GM18519 (cell line): Measurements from ENCODE around the gene CSTF2.
"Not testable (repeated sequence)": the region's sequence is repeated elsewhere in the genome, so short reads cannot be mapped to it uniquely, and the experiment has no call there.

Source experiments
- ATAC-seq: cut with Tn5 transposase; IDR thresholded peaks from one replicate; pipeline ENCODE4 v1.9.1; 2021; ENCODE audit warnings: mild to moderate bottlenecking, moderate library complexity; ENCODE audit not compliant: unreplicated experiment, low FRiP score

CSTF2 gene

DNA sequence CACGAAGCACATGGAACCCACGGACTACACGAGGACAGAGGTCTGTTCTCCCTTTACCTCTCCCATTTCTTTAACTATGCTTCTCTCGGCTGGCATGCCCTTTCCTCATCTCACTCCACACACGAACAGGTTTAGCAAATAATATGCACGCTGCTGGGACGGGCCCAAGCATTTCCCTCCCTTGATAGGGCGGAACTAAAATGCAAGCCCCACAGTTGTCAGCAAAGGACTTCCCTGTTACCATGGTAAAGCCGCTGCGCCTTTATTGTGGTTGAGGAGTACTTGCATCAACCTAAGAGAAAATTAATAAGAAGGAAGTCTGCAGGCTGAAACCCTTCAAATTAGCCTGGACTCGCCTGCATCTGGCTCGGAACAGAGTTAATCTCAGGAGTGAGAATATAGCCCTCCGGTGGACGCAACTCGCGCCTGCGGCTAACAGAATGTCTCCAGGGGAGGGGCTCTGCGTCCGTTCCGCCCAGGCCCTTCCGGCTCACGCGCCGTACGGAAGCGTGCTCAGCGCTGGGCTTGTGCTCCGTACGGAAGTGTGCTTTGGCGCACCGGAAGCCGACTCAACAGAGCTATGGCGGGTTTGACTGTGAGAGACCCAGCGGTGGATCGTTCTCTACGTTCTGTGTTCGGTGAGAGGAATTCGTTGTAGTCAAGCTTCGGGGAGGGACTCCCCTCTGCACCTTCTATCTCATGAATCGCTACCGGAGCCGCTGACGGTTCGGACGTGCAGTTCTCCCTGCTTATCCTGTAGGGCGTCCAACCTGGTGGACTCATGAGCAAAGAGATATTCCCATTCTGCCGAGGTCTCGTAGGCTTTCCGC is at the start of gene CSTF2:
CSTF2 (plus strand) TSS at position 555 of the 830 bp plus-strand sequence; CDS start at position 581, 26 bp downstream.
- peak; percentile 96 for ATAC-seq

- ATAC-seq = not testable (repeated sequence)
Observed at GRCh38 chrX:100796371-100796770, 23.8 kb upstream of the CSTF2 start.

DNA sequence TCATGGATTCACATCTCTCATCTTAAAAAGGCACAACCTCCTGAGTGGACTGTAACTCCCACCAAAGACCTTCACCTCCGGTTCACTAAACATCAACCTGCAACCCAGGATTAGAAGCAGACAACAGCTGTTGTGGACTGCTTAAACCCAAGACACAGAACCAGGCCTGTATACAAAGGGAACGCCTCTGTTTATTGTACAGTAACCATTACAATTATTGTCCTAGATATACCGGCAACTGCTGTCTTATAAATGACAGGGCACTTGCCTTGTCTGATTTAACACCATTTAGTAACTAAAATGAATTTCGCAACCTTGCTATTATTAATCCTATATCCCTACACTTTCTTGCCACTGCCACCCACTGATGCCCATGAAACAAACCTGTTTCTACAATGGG is 22.8 kb upstream of the CSTF2 start:
- ATAC-seq = no peak

DNA sequence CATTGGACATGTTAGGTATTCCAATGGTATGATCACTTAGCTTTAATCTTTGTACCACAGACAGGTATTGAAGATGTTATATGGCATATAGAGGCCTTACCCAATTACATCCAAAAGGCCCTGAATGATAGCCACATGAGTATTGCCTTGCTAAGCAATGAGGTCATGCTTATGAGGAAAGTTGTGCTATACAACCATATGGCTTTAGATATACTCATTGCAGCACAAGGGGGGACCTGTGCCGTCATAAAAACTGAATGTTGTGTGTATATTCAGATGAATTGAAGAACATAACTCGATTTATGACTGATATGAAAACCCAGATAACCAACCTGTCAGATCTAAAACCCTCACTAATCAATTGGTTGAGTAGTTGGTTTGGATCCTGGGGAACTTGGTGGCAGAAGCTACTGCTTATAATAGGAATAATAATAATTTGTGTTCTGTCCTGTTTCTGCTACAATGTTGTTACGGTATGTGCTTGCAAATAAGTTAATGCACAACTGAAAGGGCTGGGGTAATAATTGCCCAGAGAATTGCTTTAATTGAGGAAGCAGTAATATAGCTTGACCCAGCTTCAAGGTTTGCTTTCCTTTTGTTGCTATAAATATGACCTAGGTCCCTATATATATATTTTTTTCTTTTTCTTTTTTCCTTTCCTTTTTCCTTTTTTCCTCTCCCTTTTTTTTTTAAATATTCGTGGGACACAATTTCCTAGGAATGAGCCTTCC is 21.5 kb upstream of the CSTF2 start:
- ATAC-seq = no peak

DNA sequence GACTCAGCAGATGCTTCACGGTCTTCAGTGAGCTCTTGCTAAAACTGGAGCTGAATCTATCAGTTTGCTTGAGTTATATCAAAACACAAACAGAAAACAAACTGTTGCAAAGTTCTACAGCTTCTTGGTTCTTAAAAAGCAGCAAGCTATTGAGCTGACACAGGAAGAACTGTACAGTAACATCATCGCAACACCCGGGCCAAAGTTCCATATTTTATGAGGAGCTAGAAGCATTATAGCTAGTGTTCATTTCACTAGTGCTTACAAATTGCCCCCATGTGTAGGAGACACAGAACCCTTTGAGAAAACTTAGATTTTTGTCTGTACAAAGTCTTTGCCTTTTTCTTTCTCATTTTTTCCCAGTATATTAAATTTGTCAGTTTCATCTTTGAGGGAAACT is 17.3 kb upstream of the CSTF2 start:
- ATAC-seq = no peak

DNA sequence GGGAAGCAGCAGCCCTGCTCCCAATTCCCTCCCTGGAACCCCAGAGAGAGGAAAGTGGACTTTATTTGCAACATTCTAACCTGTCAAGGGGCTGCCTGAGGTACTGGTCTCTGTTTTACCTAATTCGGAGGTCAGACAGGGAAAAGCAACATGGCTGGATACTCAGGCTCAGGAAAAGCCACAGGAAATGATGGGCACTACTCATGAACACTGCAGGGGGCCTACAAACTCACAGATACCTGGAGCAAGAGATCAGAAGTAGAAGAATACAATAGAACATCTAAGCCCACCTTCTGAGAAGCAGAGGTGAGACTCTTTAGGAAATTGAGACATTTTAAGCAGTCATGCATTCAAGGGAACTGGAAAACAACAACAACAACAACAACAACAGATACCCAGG is 15.4 kb upstream of the CSTF2 start:
- ATAC-seq = no peak

- ATAC-seq = not testable (repeated sequence)
Observed at GRCh38 chrX:100808265-100808664, 11.9 kb upstream of the CSTF2 start.

GRCh38 chrX:100812216-100813158 is 7.7 kb upstream of the CSTF2 start:
- no peak for ATAC-seq

- ATAC-seq = no peak
Observed at GRCh38 chrX:100817340-100817739, 2.9 kb upstream of the CSTF2 start.

GRCh38 chrX:100819534-100819836 is 706 bp upstream of the CSTF2 start:
- ATAC-seq = no peak

- peak; percentile 71 for ATAC-seq
Observed at GRCh38 chrX:100829730-100830129, 9.5 kb downstream of the CSTF2 start.

DNA sequence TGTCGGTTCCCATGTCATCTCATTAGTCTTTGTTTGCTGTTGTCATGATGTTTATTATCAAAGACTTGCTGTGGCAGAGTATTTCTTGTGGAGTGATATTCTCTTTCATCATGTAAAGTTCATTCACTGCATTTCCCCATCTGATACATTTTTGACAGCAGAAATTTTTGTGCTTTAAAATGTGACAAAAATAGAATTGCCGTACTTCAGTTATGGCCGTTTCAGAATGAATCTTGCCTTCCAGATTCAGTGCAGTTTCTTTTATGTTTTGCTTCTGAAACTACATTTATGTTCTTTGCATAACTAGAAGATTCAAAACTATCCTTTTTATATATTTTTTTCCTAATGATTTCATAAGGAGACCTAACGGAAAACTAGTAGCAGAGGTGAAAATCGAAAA is 10.0 kb downstream of the CSTF2 start:
- peak; percentile 23 for ATAC-seq

DNA sequence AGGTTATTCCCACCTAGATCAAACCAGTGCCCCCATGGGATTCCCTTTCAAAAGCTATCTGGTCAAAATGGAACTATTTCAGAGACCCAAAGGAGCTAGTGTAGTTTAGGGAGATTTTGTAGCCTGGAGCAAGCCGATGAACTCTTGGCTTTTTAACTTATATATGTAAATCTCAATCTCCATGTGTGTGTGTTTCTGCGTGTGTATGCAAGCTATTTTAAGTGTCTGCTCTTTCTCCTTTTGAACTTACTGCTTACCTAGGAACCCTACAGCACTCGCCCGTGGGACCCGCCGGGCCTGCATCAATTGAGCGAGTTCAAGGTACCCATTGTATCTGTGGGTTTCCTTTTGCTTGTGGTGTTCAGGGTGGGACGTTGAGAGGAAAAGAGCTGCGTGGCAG is 10.4 kb downstream of the CSTF2 start:
- ATAC-seq = peak; percentile 38

GRCh38 chrX:100831219-100831946 is 11.2 kb downstream of the CSTF2 start:
- no peak for ATAC-seq

- ATAC-seq = no peak
Observed at GRCh38 chrX:100850317-100850716, 30.1 kb downstream of the CSTF2 start.

- ATAC-seq = no peak
Observed at GRCh38 chrX:100852810-100853209, 32.6 kb downstream of the CSTF2 start.

DNA sequence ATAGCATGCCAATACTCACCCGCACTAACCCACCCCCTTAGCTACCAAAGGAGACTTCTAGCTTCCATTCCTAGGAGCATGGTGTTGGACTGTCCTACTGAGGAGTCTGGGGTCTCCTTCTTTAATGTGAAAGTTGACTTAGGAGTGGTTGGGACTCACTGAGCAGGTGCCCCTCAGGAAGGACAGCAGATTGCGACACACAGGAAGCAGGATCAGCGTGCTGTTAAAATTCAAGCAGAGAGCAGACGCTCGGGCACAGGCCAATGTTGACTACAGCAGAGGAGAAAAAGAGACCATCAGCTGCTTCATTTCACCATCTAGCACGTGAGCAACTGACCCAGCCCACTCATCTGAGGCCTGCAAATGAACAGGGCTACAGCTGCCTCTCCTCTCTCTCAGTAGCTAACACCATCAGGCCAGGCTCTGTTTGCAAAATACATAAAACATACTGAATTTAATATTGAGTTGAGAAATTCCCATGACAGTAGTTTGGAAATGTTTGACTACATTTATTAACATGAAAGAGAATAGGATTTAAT is 43.2 kb downstream of the CSTF2 start:
- ATAC-seq = no peak

GRCh38 chrX:100864657-100865391 is 44.6 kb downstream of the CSTF2 start:
- no peak for ATAC-seq

DNA sequence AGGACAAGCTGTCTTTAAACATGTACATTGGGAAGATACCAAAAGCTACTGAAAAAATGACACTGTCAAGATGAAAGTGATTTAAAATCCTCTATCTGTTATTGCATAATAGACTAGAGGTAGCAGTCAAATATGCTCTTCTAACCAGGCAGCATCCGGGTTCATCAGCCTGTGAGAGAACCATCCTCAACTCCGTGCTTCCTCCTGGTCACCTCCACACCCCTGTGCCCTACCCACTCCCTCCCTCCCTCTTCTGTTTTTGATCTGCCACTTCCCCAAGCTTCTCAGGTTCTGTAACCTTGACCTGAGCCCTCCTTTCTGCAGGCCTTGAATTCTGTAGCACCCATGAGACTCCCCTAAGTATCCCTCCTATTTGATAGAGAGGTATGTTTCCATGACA is 48.1 kb downstream of the CSTF2 start:
- ATAC-seq = no peak
